ENCODE results near the gene TTC12.

Gene TTC12

GRCh38 chr11:113393501-113393985 is 79.2 kb downstream of the TTC12 start:
- Mint-ChIP-seq H3K27me3 (no peaks in the 10 kb centered on the region), H3K9me3 (no peaks in the 10 kb centered on the region), H3K36me3 (no peaks in the 10 kb centered on the region), H3K4me3 (no peak overlapping the region), H3K27ac (no peak overlapping the region), H3K4me1 (no peaks in the 10 kb centered on the region)
- no peak for ATAC-seq

- Mint-ChIP-seq H3K27me3 (no peaks in the 10 kb centered on the region), H3K9me3 (no peaks in the 10 kb centered on the region), H3K36me3 (no peaks in the 10 kb centered on the region), H3K4me1 (no peaks in the 10 kb centered on the region), H3K27ac (no peak overlapping the region), H3K4me3 (no peak overlapping the region)
- ATAC-seq = no peak
Measured at GRCh38 chr11:113394919-113395318, 80.5 kb downstream of the TTC12 start.

- H3K36me3 Mint-ChIP-seq = no peaks in the 10 kb centered on the region
- no peak for ATAC-seq
- no peaks in the 10 kb centered on the region for H3K9me3 Mint-ChIP-seq
Measured at GRCh38 chr11:113395782-113396336, 81.5 kb downstream of the TTC12 start.

GRCh38 chr11:113396690-113397089 is 82.3 kb downstream of the TTC12 start:
- Mint-ChIP-seq H3K4me3 (no peak overlapping the region), H3K9me3 (no peaks in the 10 kb centered on the region), H3K27ac (no peak overlapping the region), H3K4me1 (no peaks in the 10 kb centered on the region), H3K36me3 (no peaks in the 10 kb centered on the region), H3K27me3 (no peaks in the 10 kb centered on the region)
- no peak for ATAC-seq

More at GRCh38 chr11:113395782-113396336, 81.5 kb downstream of the TTC12 start:
- H3K4me3 Mint-ChIP-seq = no peak overlapping the region
- H3K27ac Mint-ChIP-seq = no peak overlapping the region
- no peaks in the 10 kb centered on the region for H3K27me3 Mint-ChIP-seq
- no peaks in the 10 kb centered on the region for H3K4me1 Mint-ChIP-seq

GRCh38 chr11:113397212-113397611 is 82.8 kb downstream of the TTC12 start:
- no peak overlapping the region for H3K27ac Mint-ChIP-seq
- H3K36me3 Mint-ChIP-seq = no peaks in the 10 kb centered on the region
- no peaks in the 10 kb centered on the region for H3K27me3 Mint-ChIP-seq
- H3K4me1 Mint-ChIP-seq = no peaks in the 10 kb centered on the region
- H3K9me3 Mint-ChIP-seq = no peaks in the 10 kb centered on the region
- no peak for ATAC-seq
- H3K4me3 Mint-ChIP-seq = no peak overlapping the region

- no peaks in the 10 kb centered on the region for H3K4me1 Mint-ChIP-seq
Measured at GRCh38 chr11:113397821-113398220, 83.4 kb downstream of the TTC12 start.

GRCh38 chr11:113398669-113399430 is 84.5 kb downstream of the TTC12 start:
- no peak for ATAC-seq
- no peaks in the 10 kb centered on the region for H3K9me3 Mint-ChIP-seq
- no peak overlapping the region for H3K4me3 Mint-ChIP-seq
- H3K36me3 Mint-ChIP-seq = no peaks in the 10 kb centered on the region
- H3K4me1 Mint-ChIP-seq = no peaks in the 10 kb centered on the region
- H3K27ac Mint-ChIP-seq = no peak overlapping the region
- no peaks in the 10 kb centered on the region for H3K27me3 Mint-ChIP-seq

More at GRCh38 chr11:113397821-113398220, 83.4 kb downstream of the TTC12 start:
- no peak for ATAC-seq
- no peaks in the 10 kb centered on the region for H3K9me3 Mint-ChIP-seq
- H3K27me3 Mint-ChIP-seq = no peaks in the 10 kb centered on the region
- H3K4me3 Mint-ChIP-seq = no peak overlapping the region
- no peak overlapping the region for H3K27ac Mint-ChIP-seq
- H3K36me3 Mint-ChIP-seq = no peaks in the 10 kb centered on the region

- H3K9me3 Mint-ChIP-seq = no peaks in the 10 kb centered on the region
- H3K27me3 Mint-ChIP-seq = no peaks in the 10 kb centered on the region
- H3K4me1 Mint-ChIP-seq = no peaks in the 10 kb centered on the region
- no peaks in the 10 kb centered on the region for H3K36me3 Mint-ChIP-seq
- no peak overlapping the region for H3K27ac Mint-ChIP-seq
- H3K4me3 Mint-ChIP-seq = no peak overlapping the region
- no peak for ATAC-seq
Measured at GRCh38 chr11:113400631-113401230, 86.3 kb downstream of the TTC12 start.

GRCh38 chr11:113401718-113402117 is 87.3 kb downstream of the TTC12 start:
- Mint-ChIP-seq H3K36me3 (no peaks in the 10 kb centered on the region), H3K4me3 (no peak overlapping the region), H3K4me1 (no peaks in the 10 kb centered on the region), H3K27ac (no peak overlapping the region), H3K9me3 (no peaks in the 10 kb centered on the region), H3K27me3 (peaks cover 6% of the 10 kb centered on the region)
- ATAC-seq = no peak

- Mint-ChIP-seq H3K27ac (no peak overlapping the region), H3K36me3 (no peaks in the 10 kb centered on the region), H3K4me1 (no peaks in the 10 kb centered on the region), H3K4me3 (no peak overlapping the region), H3K27me3 (peaks cover 23% of the 10 kb centered on the region), H3K9me3 (no peaks in the 10 kb centered on the region)
- no peak for ATAC-seq
Measured at GRCh38 chr11:113404859-113405430, 90.6 kb downstream of the TTC12 start.

- no peaks in the 10 kb centered on the region for H3K36me3 Mint-ChIP-seq
- no peak overlapping the region for H3K27ac Mint-ChIP-seq
- H3K4me3 Mint-ChIP-seq = no peak overlapping the region
- H3K4me1 Mint-ChIP-seq = no peaks in the 10 kb centered on the region
- H3K9me3 Mint-ChIP-seq = no peaks in the 10 kb centered on the region
- ATAC-seq = no peak
- peaks cover 24% of the 10 kb centered on the region for H3K27me3 Mint-ChIP-seq
Measured at GRCh38 chr11:113405724-113406478, 91.5 kb downstream of the TTC12 start.

GRCh38 chr11:113407163-113407562 is 92.8 kb downstream of the TTC12 start:
- Mint-ChIP-seq H3K4me3 (no peak overlapping the region), H3K27me3 (peaks cover 24% of the 10 kb centered on the region), H3K36me3 (no peaks in the 10 kb centered on the region), H3K9me3 (no peaks in the 10 kb centered on the region), H3K27ac (no peak overlapping the region), H3K4me1 (no peaks in the 10 kb centered on the region)
- ATAC-seq = no peak

GRCh38 chr11:113408206-113408605 is 93.8 kb downstream of the TTC12 start:
- Mint-ChIP-seq H3K36me3 (no peaks in the 10 kb centered on the region), H3K27me3 (peaks cover 24% of the 10 kb centered on the region), H3K27ac (no peak overlapping the region), H3K9me3 (no peaks in the 10 kb centered on the region), H3K4me3 (no peak overlapping the region), H3K4me1 (no peaks in the 10 kb centered on the region)
- no peak for ATAC-seq

- Mint-ChIP-seq H3K27me3 (peaks cover 24% of the 10 kb centered on the region), H3K4me3 (no peak overlapping the region), H3K36me3 (no peaks in the 10 kb centered on the region), H3K4me1 (no peaks in the 10 kb centered on the region), H3K27ac (no peak overlapping the region), H3K9me3 (no peaks in the 10 kb centered on the region)
- no peak for ATAC-seq
Measured at GRCh38 chr11:113408887-113409286, 94.5 kb downstream of the TTC12 start.

GRCh38 chr11:113409526-113409925 is 95.1 kb downstream of the TTC12 start:
- Mint-ChIP-seq H3K9me3 (no peaks in the 10 kb centered on the region), H3K27ac (no peak overlapping the region), H3K4me1 (no peaks in the 10 kb centered on the region), H3K36me3 (no peaks in the 10 kb centered on the region), H3K4me3 (no peak overlapping the region), H3K27me3 (peaks cover 24% of the 10 kb centered on the region)
- no peak for ATAC-seq
